H1 (cell line): ENCODE measurements around the gene WDR7. TPM values are rescaled to one million over a fixed set of nuclear protein-coding genes. Genes with fewer than 3 reads are reported as not detected.

Experiments used
- CTCF ChIA-PET: fragments of 300-600 bp; sonication (Branson Sonifier 250); formaldehyde crosslinking; loops from one replicate; lab custom pipeline; 2021; ENCODE audit not compliant: partially characterized antibody; lab: Charles Lee
- POLR2A ChIA-PET: fragments of 300-600 bp; sonication (Branson Sonifier 250); formaldehyde crosslinking; loops from one replicate; lab custom pipeline; 2021; ENCODE audit warnings: inconsistent platforms; ENCODE audit not compliant: partially characterized antibody; lab: Charles Lee
- DNase-seq, 2 experiments: peaks; one replicate each; pipeline versions ENCODE4 v3.0.0 to v3.0.0-alpha.2; 2010 to 2022; ENCODE audit warnings: low spot score in 2 of 2, low read depth in 1 of 2, mixed read lengths in 1 of 2
- FAIRE-seq: peaks from 2 replicates; lab custom pipeline; 2011; peaks lifted over from hg19 to GRCh38; lab: Jason Lieb, UNC
- H2AFZ ChIP-seq: 2 replicates; pipeline ENCODE4 v1.8.1; 2012; ENCODE audit warnings: low read length, inconsistent platforms
- H2AK5ac ChIP-seq: 2 replicates; pipeline ENCODE4 v1.6.1; 2013; ENCODE audit warnings: low read depth, low read length
- H2BK120ac ChIP-seq: replicated peaks from 2 replicates; pipeline ENCODE3; 2013; ENCODE audit warnings: low read depth, low read length, inconsistent platforms
- H2BK12ac ChIP-seq: 2 replicates; pipeline ENCODE4 v1.6.1; 2013; ENCODE audit warnings: low read depth, low read length
- H2BK15ac ChIP-seq: 2 replicates; pipeline ENCODE4 v1.6.1; 2013; ENCODE audit warnings: low read length
- H2BK20ac ChIP-seq: 2 replicates; pipeline ENCODE4 v1.6.1; 2013; ENCODE audit warnings: low read length
- H2BK5ac ChIP-seq: 2 replicates; pipeline ENCODE4 v1.6.1; 2013; ENCODE audit warnings: low read depth, low read length
- H3K14ac ChIP-seq: 2 replicates; pipeline ENCODE4 v1.6.1; 2013; ENCODE audit warnings: inconsistent platforms; ENCODE audit not compliant: insufficient read length
- H3K18ac ChIP-seq: 2 replicates; pipeline ENCODE4 v1.6.1; 2013; ENCODE audit warnings: low read length; ENCODE audit errors: extremely low read depth
- H3K23ac ChIP-seq: 2 replicates; pipeline ENCODE4 v1.6.1; 2013; ENCODE audit warnings: inconsistent platforms; ENCODE audit not compliant: insufficient read length
- H3K23me2 ChIP-seq: 2 replicates; pipeline ENCODE4 v1.6.1; 2013; ENCODE audit warnings: low read depth, low read length
- H3K27ac ChIP-seq: 2 replicates; pipeline ENCODE4 v1.6.1; 2011; ENCODE audit warnings: low read depth, low read length, inconsistent platforms
- H3K27me3 ChIP-seq, 4 experiments: replicated peaks in 1 of 4; 1 replicate in 1 of 4; 2 replicates in 3 of 4; pipeline versions ENCODE4 v1.6.1 to v1.8.1; 2011 to 2013; ENCODE audit warnings: low read length in 3 of 4, mild to moderate bottlenecking in 3 of 4, inconsistent platforms in 2 of 4, mixed read lengths in 2 of 4, moderate library complexity in 1 of 4; ENCODE audit not compliant: control insufficient read depth in 3 of 4, insufficient read depth in 3 of 4; ENCODE audit errors: extremely low read depth in 1 of 4
- H3K36me3 ChIP-seq, 4 experiments: 2 replicates each; pipeline versions ENCODE4 v1.6.1 to v1.8.1; 2011 to 2013; ENCODE audit warnings: mild to moderate bottlenecking in 4 of 4, low read length in 3 of 4, moderate library complexity in 2 of 4, control low read depth in 1 of 4, inconsistent platforms in 1 of 4; ENCODE audit not compliant: insufficient read depth in 4 of 4, control insufficient read depth in 2 of 4
- H3K4ac ChIP-seq: replicated peaks from 2 replicates; pipeline ENCODE3; 2013; ENCODE audit warnings: low read length, low read depth, mixed read lengths, inconsistent platforms; ENCODE audit not compliant: insufficient read length
- H3K4me1 ChIP-seq, 4 experiments: replicated peaks in 1 of 4; 1 replicate in 1 of 4; 2 replicates in 3 of 4; pipeline versions ENCODE4 v1.6.1 to v1.8.1; 2011 to 2013; ENCODE audit warnings: low read length in 3 of 4, inconsistent platforms in 2 of 4, mixed read lengths in 1 of 4; ENCODE audit not compliant: insufficient read depth in 4 of 4, control insufficient read depth in 3 of 4
- H3K4me2 ChIP-seq, 2 experiments: 2 replicates each; pipeline versions ENCODE4 v1.6.1 to v1.8.1; 2011 to 2013; ENCODE audit warnings: low read depth in 2 of 2, low read length in 2 of 2, control low read depth in 1 of 2, inconsistent platforms in 1 of 2, mild to moderate bottlenecking in 1 of 2; ENCODE audit not compliant: insufficient read depth in 1 of 2
- H3K4me3 ChIP-seq, 4 experiments: fragments of 200-600, 300-600 bp in 1 of 4; sonication (generic), shearing (Covaris generic), sonication (Bioruptor Twin) in 1 of 4; 2 replicates each; pipeline versions ENCODE4 v1.5.1 to v1.8.1; 2011 to 2016; ENCODE audit warnings: low read length in 4 of 4, low read depth in 3 of 4, control low read depth in 2 of 4, inconsistent platforms in 2 of 4, mild to moderate bottlenecking in 2 of 4, mixed read lengths in 1 of 4, moderate library complexity in 1 of 4; ENCODE audit not compliant: insufficient read depth in 2 of 4; ENCODE audit errors: extremely low read depth in 1 of 4
- H3K56ac ChIP-seq: replicated peaks from 2 replicates; pipeline ENCODE3; 2013; ENCODE audit warnings: low read depth, mild to moderate bottlenecking, mixed read lengths, low read length, inconsistent platforms; ENCODE audit not compliant: insufficient read length
- H3K79me1 ChIP-seq: 2 replicates; pipeline ENCODE4 v1.6.1; 2013; ENCODE audit warnings: low read depth, low read length, control low read depth
- H3K79me2 ChIP-seq, 2 experiments: 2 replicates each; pipeline versions ENCODE4 v1.6.1 to v1.8.1; 2012 to 2013; ENCODE audit warnings: low read length in 2 of 2, mild to moderate bottlenecking in 2 of 2, inconsistent platforms in 1 of 2; ENCODE audit not compliant: insufficient read depth in 2 of 2, control insufficient read depth in 1 of 2
- H3K9ac ChIP-seq, 4 experiments: replicated peaks in 1 of 4; 1 replicate in 1 of 4; 2 replicates in 3 of 4; pipeline versions ENCODE4 v1.6.1 to v1.8.1; 2011 to 2013; ENCODE audit warnings: low read depth in 3 of 4, low read length in 3 of 4, control low read depth in 2 of 4, mild to moderate bottlenecking in 2 of 4, moderate library complexity in 2 of 4, inconsistent platforms in 1 of 4; ENCODE audit errors: extremely low read depth in 1 of 4
- H3K9me3 ChIP-seq, 2 experiments: 2 replicates each; pipeline versions ENCODE4 v1.6.1 to v1.8.1; 2012 to 2013; ENCODE audit warnings: mild to moderate bottlenecking in 2 of 2, moderate library complexity in 2 of 2, control low read depth in 1 of 2, inconsistent platforms in 1 of 2, low read depth in 1 of 2, low read length in 1 of 2, mixed read lengths in 1 of 2; ENCODE audit not compliant: insufficient read depth in 2 of 2
- H4K20me1 ChIP-seq, 2 experiments: replicated peaks in 1 of 2; 2 replicates each; pipeline versions ENCODE3 to v1.8.1; 2011 to 2013; ENCODE audit warnings: inconsistent platforms in 2 of 2, low read length in 2 of 2, mild to moderate bottlenecking in 1 of 2; ENCODE audit not compliant: insufficient read depth in 2 of 2, control insufficient read depth in 1 of 2
- H4K5ac ChIP-seq: 2 replicates; pipeline ENCODE4 v1.6.1; 2013; ENCODE audit warnings: low read length, low read depth, mixed read lengths, inconsistent platforms; ENCODE audit not compliant: insufficient read length
- H4K8ac ChIP-seq: 2 replicates; pipeline ENCODE4 v1.8.0; 2013; ENCODE audit warnings: mild to moderate bottlenecking, moderate library complexity, low read length, inconsistent platforms; ENCODE audit not compliant: insufficient read depth; ENCODE audit errors: extremely low read depth
- H4K91ac ChIP-seq: replicated peaks from 2 replicates; pipeline ENCODE3; 2013; ENCODE audit warnings: low read length, mixed read lengths, inconsistent platforms; ENCODE audit not compliant: insufficient read length
- CHD1 ChIP-seq: IDR thresholded peaks from 2 replicates; pipeline ENCODE4 v1.6.1; 2012; ENCODE audit warnings: low read depth, low read length, improper control_type of control experiment
- CREB1 ChIP-seq: IDR thresholded peaks from 2 replicates; pipeline ENCODE4 v1.6.1; 2012; ENCODE audit warnings: inconsistent platforms
- EP300 ChIP-seq, 2 experiments: IDR thresholded peaks; 1 replicate in 1 of 2; 2 replicates in 1 of 2; pipeline ENCODE4 v1.6.1; 2011 to 2012; ENCODE audit warnings: low read depth in 2 of 2, low read length in 2 of 2, mild to moderate bottlenecking in 2 of 2, borderline replicate concordance in 1 of 2, inconsistent platforms in 1 of 2, moderate library complexity in 1 of 2
- EZH2 ChIP-seq: fragments of 200-600 bp; sonication (generic); IDR thresholded peaks from 2 replicates; pipeline ENCODE4 v1.7.1; 2012; ENCODE audit warnings: low read depth, mild to moderate bottlenecking, moderate library complexity, low read length, inconsistent platforms; ENCODE audit not compliant: severe bottlenecking
- GABPA ChIP-seq: IDR thresholded peaks from 2 replicates; pipeline ENCODE4 v1.6.1; 2011; ENCODE audit warnings: mild to moderate bottlenecking, low read length, moderate library complexity, borderline replicate concordance; ENCODE audit not compliant: insufficient read depth
- GTF2F1 ChIP-seq: IDR thresholded peaks from 2 replicates; pipeline ENCODE4 v1.6.1; 2012; ENCODE audit warnings: low read depth, low read length, improper control_type of control experiment, borderline replicate concordance
- JUND ChIP-seq: IDR thresholded peaks from 2 replicates; pipeline ENCODE4 v1.6.1; 2011; ENCODE audit warnings: mild to moderate bottlenecking, improper control_type of control experiment, low read length
- PHF8 ChIP-seq: fragments of 200-600 bp; sonication (generic); conservative IDR thresholded peaks from 2 replicates; pipeline ENCODE4 v1.7.1; 2012; ENCODE audit warnings: low read depth, mild to moderate bottlenecking, inconsistent platforms, low read length, moderate library complexity
- POU5F1 ChIP-seq: IDR thresholded peaks from 2 replicates; pipeline ENCODE4 v1.6.1; 2011; ENCODE audit warnings: low read depth, mild to moderate bottlenecking, low read length, moderate library complexity
- SP2 ChIP-seq: IDR thresholded peaks from 2 replicates; pipeline ENCODE4 v1.6.1; 2012; ENCODE audit warnings: mild to moderate bottlenecking, low read length, inconsistent platforms
- SRF ChIP-seq: IDR thresholded peaks from 2 replicates; pipeline ENCODE4 v1.6.1; 2011; ENCODE audit warnings: mild to moderate bottlenecking, low read depth, low read length, moderate library complexity
- SUZ12 ChIP-seq: fragments of 200-600 bp; sonication (generic); IDR thresholded peaks from 2 replicates; pipeline ENCODE4 v1.6.1; 2012; ENCODE audit warnings: mild to moderate bottlenecking, inconsistent platforms, low read length, moderate library complexity, mixed read lengths
- whole genome bisulfite sequencing, 2 experiments: shearing (Covaris generic) in 1 of 2; methylation state at CpG; one replicate each; pipeline versions ENCODE4 v1.1.6 to v1.1.7; 2013 to 2015; ENCODE audit warnings: low lambda C conversion rate in 2 of 2, mixed read lengths in 2 of 2, inconsistent platforms in 1 of 2, low coverage in 1 of 2, missing lambda C conversion rate in 1 of 2; ENCODE audit not compliant: insufficient replicate concordance in 2 of 2, insufficient coverage in 1 of 2, insufficient read length in 1 of 2; ENCODE audit errors: extremely low coverage in 1 of 2, missing lambda C conversion rate in 1 of 2; 5-methylcytosine and 5-hydroxymethylcytosine counted together
- polyA plus RNA-seq, 7 experiments: library from polyadenylated mRNA; depleted of rRNA in 3 of 7; stranded (reverse) in 5 of 7; unstranded in 2 of 7; fragments of >200 nt in 5 of 7; fragments of 200-250 nt in 2 of 7; gene quantifications; 1 replicate in 5 of 7; 2 replicates in 1 of 7; 4 replicates in 1 of 7; pipeline versions ENCODE4 v1.2.1 to v1.2.3, GENCODE V29; 2011 to 2013; ENCODE audit warnings: missing spikeins in 2 of 7, mixed read lengths in 2 of 7
- total RNA-seq: library from RNA; stranded (reverse); fragmentation: NEBNext Ultra II Directional; extraction: Animal tissue kit (Norgen Biotek cat#: 25700); gene quantifications from 2 replicates; pipeline ENCODE4 v1.2.1, GENCODE V29; 2021
- TF ChIP-seq, protein P1 (sequence below): IDR thresholded peaks from 2 replicates; pipeline ENCODE4 v1.6.1; 2012; ENCODE audit warnings: inconsistent platforms
- TF ChIP-seq, protein P2 (sequence below): IDR thresholded peaks from 2 replicates; pipeline ENCODE4 v1.6.1; 2011; ENCODE audit warnings: low read length, improper control_type of control experiment

WDR7 gene
- total and polyA plus RNA-seq, 2 of the 8 experiments (the other 6 are each of a cell fraction or from before 2014, with no cell fraction given), result 5.5 to 15.2 TPM

DNA sequence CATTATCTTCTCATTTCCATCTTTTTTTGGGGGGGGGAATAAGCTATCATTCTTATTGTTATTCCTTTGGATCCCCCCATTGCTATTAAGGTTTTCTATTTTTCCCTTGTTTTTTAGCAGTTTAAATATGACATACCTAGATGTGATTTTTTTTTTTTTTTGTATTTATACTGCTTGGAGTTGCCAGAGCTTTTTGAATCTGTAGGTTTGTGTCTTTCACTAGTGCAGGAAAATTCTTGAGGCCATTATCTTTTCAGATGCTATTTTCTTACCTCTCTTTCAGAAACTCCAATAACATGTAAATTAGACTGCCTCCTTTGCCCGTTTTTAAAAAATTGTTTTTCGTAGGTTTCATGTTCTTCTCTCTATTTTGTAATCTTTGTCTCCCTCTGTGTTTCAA lies 88.6 kb downstream of the WDR7 start:
- WGBS, 2 experiments, result 80% methylated on average over 2 of the region's 2 CpGs; no CpG with 5 or more reads in 1 of the 2 experiments
- Histone ChIP-seq H3K27me3 (no peaks in the 10 kb centered on the region), H3K9me3 (no peaks in the 10 kb centered on the region), H3K27ac (no peak overlapping the region), H2AK5ac (no peak overlapping the region), H4K20me1 (no peaks in the 10 kb centered on the region), H3K23ac (no peak overlapping the region), H4K8ac (no peak overlapping the region), H3K56ac (no peak overlapping the region), H2BK12ac (no peak overlapping the region), H2BK120ac (no peak overlapping the region), H3K14ac (no peak overlapping the region), H3K36me3 (no peaks in the 10 kb centered on the region), H4K91ac (no peak overlapping the region), H3K23me2 (no peaks in the 10 kb centered on the region), H3K79me1 (no peaks in the 10 kb centered on the region; the same call in 1 of the 2 replicates), H3K4me3 (no peak overlapping the region), H3K4me1 (no peaks in the 10 kb centered on the region), H4K5ac (no peak overlapping the region), H2AFZ (no peak overlapping the region), H3K9ac (no peak overlapping the region), H2BK15ac (no peak overlapping the region), H2BK5ac (no peak overlapping the region), H3K79me2 (no peaks in the 10 kb centered on the region), H3K4me2 (no peak overlapping the region), H3K18ac (no peak overlapping the region), H3K4ac (no peak overlapping the region), H2BK20ac (no peak overlapping the region)
- ChIA-PET POLR2A (no interaction called here), CTCF (interaction anchor here (1.5 kb wide), 1 partner anchor 16 kb away, joined by 3 read pairs; no protein-coding TSS in a partner anchor)
- FAIRE-seq (no peak), DNase-seq (no peak)
- TF ChIP-seq CHD1 (no peak), JUND (no peak), PHF8 (no peak), POU5F1 (no peak), GABPA (no peak), SP2 (no peak), SUZ12 (no peak), SRF (no peak), GTF2F1 (no peak), EZH2 (no peak), EP300 (IDR thresholded peaks at IDR 0.05; ENCODE audit: borderline replicate concordance in 1 of 2, low read depth in 2 of 2, low read length in 2 of 2) (no peak), CREB1 (no peak)
- TF ChIP-seq, protein P1, sequence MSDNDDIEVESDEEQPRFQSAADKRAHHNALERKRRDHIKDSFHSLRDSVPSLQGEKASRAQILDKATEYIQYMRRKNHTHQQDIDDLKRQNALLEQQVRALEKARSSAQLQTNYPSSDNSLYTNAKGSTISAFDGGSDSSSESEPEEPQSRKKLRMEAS, result no peak
- TF ChIP-seq, protein P2, sequence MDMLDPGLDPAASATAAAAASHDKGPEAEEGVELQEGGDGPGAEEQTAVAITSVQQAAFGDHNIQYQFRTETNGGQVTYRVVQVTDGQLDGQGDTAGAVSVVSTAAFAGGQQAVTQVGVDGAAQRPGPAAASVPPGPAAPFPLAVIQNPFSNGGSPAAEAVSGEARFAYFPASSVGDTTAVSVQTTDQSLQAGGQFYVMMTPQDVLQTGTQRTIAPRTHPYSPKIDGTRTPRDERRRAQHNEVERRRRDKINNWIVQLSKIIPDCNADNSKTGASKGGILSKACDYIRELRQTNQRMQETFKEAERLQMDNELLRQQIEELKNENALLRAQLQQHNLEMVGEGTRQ, result no peak
